ENCODE data around the gene PDE8A.
"Not testable (repeated sequence)": the region's sequence is repeated elsewhere in the genome, so short reads cannot be mapped to it uniquely, and the experiment has no call there.

Gene PDE8A

DNA sequence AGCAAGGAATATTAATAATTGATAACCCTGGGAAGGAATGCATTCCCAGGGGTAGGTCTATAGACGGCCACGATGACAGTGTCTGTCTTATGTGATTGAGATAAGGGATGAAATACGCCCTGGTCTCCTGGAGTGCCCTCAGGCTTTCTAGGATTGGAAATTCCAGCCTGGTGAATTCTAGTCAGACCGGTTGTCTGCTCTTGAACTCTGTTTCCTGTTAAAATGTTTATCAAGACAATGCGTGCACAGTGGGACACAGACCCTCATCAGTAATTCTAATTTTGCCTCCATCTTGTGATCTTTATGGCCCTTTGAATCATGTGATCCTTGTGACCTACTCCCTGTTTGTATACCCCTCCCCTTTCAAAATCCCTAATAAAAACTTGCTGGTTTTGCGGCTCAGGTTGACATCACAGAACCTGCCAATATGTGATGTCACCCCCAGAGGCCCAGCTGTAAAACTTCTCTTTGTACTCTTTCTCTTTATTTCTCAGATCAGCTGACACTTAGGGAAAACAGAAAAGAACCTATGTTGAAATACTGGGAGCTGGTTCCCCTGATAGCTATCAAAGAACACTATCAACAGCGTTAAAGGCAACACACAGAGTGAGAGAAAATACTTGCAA, 183.3 kb downstream of the PDE8A start:
- no peak for DNase-seq (ENCODE audit: low read depth in 2 of 2, low spot score in 1 of 2)

DNA sequence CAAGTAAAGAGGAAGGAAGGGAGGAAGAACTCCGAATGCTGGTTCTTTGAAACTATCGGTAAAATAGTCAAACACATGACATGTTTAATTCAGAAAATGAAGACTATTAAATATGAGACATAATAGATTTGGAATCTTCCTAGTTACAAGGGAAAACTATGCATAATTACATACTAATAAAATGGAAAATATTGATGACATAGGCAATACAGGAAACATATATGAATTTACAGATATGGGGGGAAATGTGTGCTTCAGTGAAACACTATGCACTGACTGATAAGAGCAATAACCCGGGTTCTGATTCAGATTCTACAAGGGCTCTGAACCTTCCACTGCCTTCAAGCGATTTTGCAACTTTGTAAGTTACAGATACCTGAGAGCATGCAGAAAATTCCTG, 185.9 kb downstream of the PDE8A start:
- DNase-seq (ENCODE audit: low read depth in 2 of 2, low spot score in 1 of 2) = no peak

DNA sequence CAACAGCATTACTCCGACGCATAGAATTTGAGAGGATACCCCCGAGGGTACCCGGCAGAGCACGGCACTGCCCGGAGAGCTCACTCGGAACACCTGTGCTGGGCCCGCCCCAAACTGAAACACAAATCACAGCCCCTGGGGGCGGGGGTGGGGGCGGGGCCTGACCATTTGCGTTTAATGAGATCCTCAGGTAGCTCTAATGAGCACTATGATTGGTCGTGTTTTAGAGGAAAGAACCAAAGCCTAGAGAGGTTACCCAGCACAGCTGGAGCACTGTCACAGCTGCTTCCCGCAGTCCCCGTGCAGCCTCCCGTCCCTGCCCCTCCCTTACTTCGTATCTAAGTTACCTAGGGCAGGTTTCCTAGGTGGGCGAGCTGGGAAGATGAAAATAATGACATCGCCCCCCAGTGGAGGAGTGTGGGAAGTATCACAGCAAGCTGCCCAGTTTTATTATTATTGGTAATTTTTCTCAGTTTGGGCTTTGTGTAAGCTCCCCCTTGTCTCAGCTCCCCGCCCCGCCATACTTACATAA, 187.1 kb downstream of the PDE8A start:
- peak in 1 of 2 donors; percentile 20 for DNase-seq (ENCODE audit: low read depth in 2 of 2, low spot score in 1 of 2)

DNA sequence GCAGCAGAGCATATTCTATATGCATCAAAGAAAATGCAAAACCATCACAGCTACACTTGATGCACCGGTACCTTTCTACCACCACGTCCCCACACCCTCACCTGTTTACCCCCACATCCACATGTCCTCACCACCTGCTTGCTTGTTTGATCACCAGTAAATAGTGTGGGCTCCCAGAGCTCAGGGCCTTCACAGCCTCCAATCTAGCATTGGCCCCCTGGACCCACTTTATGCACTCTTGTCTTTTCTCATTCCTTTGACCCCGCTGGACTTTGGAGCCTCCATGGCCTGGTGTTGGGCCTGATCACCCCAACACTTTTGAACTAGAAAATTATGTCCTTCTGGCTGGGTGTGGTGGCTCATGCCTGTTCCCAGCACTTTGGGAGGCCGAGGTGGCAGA, 190.1 kb downstream of the PDE8A start:
- no peak for DNase-seq (ENCODE audit: low read depth in 2 of 2, low spot score in 1 of 2)

DNA sequence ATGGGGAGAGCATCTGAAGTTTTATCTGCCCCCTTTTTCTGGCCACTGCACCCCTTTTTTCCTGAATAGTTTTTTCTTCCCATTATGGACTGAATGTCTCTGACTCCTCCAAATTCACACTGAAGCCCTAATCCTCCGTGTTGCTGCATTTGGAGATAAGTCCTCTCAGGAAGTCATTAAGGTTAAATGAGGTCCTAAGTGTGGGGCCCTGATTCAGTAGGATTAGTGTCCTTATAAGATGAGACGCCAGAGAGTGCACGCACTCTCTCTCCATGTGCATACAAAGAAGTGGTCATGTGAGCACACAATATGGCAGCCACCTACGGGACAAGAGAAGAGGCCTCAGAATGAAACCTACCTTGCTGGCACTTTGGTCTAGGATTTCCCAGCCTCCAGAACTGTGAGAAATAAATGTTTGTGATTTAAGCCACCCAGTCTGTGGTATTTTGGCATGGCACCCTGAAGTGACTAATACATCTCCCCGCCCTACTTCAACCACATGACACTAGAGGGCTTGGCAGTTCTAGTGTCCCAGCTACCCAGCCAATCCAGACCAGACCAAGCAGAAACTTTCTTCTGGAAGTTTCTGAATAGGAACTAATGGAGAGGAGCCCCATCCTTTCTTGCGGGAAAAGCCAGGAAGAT, 191.3 kb downstream of the PDE8A start:
- DNase-seq (ENCODE audit: low read depth in 2 of 2, low spot score in 1 of 2) = no peak

DNA sequence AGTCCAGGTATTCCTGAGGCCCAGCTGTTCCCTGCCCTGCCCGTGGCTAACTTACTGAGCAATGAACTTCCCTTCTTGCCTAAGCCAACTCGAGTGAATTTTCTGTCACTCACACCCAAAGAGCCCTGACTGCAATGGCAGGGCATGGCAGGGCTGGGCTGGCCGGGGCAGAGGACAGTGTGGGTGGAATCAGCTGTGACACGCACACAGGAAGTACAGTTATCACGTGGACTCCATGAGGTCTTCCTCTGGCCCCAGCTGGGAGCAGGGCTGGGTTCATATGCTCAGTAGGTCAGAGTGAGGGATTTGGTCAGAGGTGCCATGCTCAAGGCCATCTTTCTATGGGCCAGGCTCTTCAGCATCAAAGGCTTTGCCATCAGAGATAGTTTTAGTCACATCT, 192.0 kb downstream of the PDE8A start:
- not testable (repeated sequence) for DNase-seq (ENCODE audit: low read depth in 2 of 2, low spot score in 1 of 2)

DNA sequence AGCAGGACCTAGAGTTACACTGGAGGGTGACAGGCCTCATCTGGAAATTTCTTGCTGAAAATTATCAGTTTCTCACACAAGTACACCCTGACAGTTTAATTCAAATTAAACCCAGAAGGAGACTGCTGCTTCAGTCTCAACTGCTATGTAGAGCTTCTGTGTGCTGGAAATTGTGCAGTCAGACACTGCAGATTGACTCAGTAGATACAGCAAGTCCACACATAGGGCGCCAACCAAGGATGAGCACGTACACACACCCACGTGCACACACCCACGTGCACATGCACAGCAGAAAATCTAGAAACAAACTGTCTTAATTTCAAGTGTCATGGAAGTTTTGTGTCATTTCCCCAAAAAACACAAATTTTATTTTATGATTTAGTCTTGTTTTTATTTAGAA, 192.9 kb downstream of the PDE8A start:
- no peak for DNase-seq (ENCODE audit: low read depth in 2 of 2, low spot score in 1 of 2)

DNA sequence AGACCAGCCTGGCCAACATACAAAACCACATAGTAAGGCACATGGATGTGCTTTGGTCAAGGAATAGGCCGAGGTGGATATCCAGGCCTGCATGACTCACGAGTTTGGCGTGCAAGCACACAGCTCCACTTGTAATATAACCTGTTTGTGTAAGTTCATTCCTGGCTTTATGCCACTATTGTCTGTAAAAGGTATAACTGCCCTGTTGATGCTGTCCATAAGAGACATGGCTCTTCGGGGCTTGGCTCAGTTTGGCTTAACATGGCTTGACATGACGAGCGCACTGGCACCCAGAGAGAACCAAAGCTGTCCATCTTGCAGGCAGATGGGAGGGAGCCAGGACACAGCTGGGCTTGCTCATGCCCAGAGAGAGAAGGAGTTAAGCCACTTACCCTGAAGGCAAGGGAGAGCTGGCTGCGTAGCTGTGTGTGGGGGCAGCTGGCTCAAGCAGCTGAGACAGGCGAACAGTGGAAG, 195.4 kb downstream of the PDE8A start:
- not testable (repeated sequence) for DNase-seq (ENCODE audit: low read depth in 2 of 2, low spot score in 1 of 2)

DNA sequence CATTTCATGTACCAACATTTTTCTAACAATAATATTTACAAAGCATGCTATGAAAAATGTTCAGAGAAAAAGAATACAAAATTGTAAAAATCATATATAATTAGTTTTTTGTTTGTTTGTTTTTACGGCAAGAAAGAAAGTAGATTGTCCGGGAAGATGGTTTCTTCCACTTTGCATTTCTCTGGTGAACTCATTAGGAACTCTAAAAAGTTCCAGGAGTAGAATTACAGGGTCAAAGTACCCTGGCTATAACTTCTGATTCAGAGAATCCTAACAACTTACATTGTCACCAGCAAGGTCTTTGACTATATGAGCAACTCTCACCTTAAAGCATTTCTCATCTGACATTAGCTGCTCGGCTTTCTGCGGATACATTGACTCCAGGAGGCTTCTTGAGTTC, 196.7 kb downstream of the PDE8A start:
- no peak for DNase-seq (ENCODE audit: low read depth in 2 of 2, low spot score in 1 of 2)

DNA sequence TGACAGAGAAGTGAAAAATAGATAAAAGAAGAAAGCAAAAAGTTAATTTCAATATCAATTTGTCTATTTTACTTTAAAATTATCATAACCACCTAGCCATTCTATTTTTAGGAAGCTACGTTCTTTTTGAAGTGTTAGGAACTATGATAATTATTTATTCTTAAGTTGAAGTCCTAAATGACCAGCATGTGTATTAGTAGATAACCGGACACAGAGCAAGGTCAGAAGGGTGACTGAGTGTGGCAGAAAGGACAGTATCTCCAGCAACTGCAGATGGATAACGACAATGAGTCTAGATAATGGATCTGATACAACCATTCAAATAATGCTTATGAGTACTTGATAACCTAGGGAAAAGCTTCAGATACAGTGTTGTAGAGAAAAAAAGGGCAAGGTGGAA, 198.0 kb downstream of the PDE8A start:
- no peak for DNase-seq (ENCODE audit: low read depth in 2 of 2, low spot score in 1 of 2)

DNA sequence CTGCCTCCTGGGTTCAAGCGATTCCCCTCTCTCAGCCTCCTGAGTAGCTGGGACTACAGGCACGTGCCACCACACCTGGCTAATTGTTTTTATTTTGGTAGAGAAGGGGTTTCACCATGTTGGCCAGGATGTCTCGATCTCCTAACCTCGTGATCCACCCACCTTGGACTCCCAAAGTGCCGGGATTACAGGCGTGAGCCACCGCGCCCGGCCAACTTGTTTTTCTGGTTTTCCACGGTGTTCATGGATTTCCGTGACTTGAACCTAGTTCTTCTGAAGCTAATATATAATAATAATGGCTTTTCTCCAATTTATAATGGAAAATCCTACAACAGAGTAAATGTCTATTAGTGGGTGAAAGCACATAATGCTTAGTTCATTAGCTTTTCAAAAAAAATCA, 203.7 kb downstream of the PDE8A start:
- not testable (repeated sequence) for DNase-seq (ENCODE audit: low read depth in 2 of 2, low spot score in 1 of 2)

DNA sequence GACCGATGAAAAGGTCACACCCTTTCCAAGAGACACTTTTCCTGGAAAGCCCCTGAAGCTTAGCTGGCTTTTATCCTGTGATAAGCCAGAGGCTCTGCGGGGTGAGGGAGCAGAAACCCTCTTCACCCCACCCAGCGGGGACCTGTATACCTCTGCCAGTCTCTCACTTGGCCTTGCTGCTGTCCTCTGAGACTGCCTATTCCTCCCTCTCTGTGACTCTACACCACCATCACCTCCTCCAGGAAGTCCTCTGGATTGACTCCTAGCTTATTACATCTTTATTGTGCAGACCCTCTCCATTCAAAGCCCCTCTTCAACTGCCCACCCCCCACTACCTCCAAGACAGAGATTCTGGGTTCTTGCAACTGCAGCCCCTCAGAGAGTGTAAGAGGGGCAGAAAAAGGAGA, 206.5 kb downstream of the PDE8A start:
- DNase-seq (ENCODE audit: low read depth in 2 of 2, low spot score in 1 of 2) = not testable (repeated sequence)
